ENCODE data around the gene KDM2B. TPM values are rescaled to one million over a fixed set of nuclear protein-coding genes. Genes with fewer than 3 reads are reported as not detected.
A peak's percentile ranks its signal among the peaks of the same experiment; 100 is the strongest.

Gene KDM2B
- total and polyA plus RNA-seq, 10 of the 15 experiments (the other 5 are each of a cell fraction or from before 2014, with no cell fraction given) = 13.6 to 124 (median 40.4) TPM

GRCh38 chr12:121580959-121581685 is at the start of gene KDM2B (continued):
- TF ChIP-seq CREB1 (IDR thresholded peaks at IDR 0.05; ENCODE audit: low read depth) (0 out of 2 replicates have a peak, but pooled peaks have one; percentile 21), STAT3 (IDR thresholded peaks at IDR 0.05; ENCODE audit: low read depth, low read length) (no peak), EGR1 (IDR thresholded peaks at IDR 0.05; ENCODE audit: borderline replicate concordance in 1 of 2, low read depth in 2 of 2, low read length in 2 of 2) (0 out of 3 replicates have a peak, but pooled peaks of 1 of the 2 experiments have one; percentile 16), CBX5 (IDR thresholded peaks at IDR 0.05; ENCODE audit: low read depth) (no peak), YBX1 (IDR thresholded peaks at IDR 0.05) (no peak), POLR2AphosphoS5 (IDR thresholded peaks at IDR 0.05; ENCODE audit: low read length) (no peak), MYB (IDR thresholded peaks at IDR 0.05; ENCODE audit: borderline replicate concordance, low read depth, low read length) (no peak), RAD21 (IDR thresholded peaks at IDR 0.05; ENCODE audit: insufficient read depth, low read depth, low read length) (0 out of 2 replicates have a peak, but pooled peaks have one; percentile 9), YY1 (IDR thresholded peaks at IDR 0.05; ENCODE audit: low read depth, low read length) (no peak), JUNB (IDR thresholded peaks at IDR 0.05) (no peak), IKZF1 (conservative IDR thresholded peaks at IDR 0.05) (no peak), DPF2 (IDR thresholded peaks at IDR 0.05) (no peak), GABPA (IDR thresholded peaks at IDR 0.05; ENCODE audit: low read depth) (0 out of 2 replicates have a peak, but pooled peaks have one; percentile 39), ZBTB33 (IDR thresholded peaks at IDR 0.05) (peak; percentile 76), RELA (IDR thresholded peaks at IDR 0.05; ENCODE audit: borderline replicate concordance, partially characterized antibody) (no peak), SIN3A (IDR thresholded peaks at IDR 0.05; ENCODE audit: low read depth, low read length) (peak; percentile 40; the same call in 1 of the 2 replicates)
- TF ChIP-seq, protein P1, sequence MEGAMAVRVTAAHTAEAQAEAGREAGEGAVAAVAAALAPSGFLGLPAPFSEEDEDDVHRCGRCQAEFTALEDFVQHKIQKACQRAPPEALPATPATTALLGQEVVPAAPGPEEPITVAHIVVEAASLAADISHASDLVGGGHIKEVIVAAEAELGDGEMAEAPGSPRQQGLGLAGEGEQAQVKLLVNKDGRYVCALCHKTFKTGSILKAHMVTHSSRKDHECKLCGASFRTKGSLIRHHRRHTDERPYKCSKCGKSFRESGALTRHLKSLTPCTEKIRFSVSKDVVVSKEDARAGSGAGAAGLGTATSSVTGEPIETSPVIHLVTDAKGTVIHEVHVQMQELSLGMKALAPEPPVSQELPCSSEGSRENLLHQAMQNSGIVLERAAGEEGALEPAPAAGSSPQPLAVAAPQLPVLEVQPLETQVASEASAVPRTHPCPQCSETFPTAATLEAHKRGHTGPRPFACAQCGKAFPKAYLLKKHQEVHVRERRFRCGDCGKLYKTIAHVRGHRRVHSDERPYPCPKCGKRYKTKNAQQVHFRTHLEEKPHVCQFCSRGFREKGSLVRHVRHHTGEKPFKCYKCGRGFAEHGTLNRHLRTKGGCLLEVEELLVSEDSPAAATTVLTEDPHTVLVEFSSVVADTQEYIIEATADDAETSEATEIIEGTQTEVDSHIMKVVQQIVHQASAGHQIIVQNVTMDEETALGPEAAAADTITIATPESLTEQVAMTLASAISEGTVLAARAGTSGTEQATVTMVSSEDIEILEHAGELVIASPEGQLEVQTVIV (IDR thresholded peaks at IDR 0.05; ENCODE audit: borderline replicate concordance, partially characterized antibody) = no peak
- TF ChIP-seq, protein P2, sequence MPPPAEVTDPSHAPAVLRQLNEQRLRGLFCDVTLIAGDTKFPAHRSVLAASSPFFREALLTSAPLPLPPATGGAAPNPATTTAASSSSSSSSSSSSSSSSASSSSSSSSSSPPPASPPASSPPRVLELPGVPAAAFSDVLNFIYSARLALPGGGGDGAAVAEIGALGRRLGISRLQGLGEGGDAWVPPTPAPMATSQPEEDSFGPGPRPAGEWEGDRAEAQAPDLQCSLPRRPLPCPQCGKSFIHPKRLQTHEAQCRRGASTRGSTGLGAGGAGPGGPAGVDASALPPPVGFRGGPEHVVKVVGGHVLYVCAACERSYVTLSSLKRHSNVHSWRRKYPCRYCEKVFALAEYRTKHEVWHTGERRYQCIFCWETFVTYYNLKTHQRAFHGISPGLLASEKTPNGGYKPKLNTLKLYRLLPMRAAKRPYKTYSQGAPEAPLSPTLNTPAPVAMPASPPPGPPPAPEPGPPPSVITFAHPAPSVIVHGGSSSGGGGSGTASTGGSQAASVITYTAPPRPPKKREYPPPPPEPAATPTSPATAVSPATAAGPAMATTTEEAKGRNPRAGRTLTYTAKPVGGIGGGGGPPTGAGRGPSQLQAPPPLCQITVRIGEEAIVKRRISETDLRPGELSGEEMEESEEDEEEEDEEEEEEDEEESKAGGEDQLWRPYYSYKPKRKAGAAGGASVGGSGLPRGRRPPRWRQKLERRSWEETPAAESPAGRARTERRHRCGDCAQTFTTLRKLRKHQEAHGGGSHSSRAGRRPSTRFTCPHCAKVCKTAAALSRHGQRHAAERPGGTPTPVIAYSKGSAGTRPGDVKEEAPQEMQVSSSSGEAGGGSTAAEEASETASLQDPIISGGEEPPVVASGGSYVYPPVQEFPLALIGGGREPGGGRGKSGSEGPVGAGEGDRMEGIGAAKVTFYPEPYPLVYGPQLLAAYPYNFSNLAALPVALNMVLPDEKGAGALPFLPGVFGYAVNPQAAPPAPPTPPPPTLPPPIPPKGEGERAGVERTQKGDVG (CRISPR knock-in tag; IDR thresholded peaks at IDR 0.05) = no peak
- TF ChIP-seq, protein P3, sequence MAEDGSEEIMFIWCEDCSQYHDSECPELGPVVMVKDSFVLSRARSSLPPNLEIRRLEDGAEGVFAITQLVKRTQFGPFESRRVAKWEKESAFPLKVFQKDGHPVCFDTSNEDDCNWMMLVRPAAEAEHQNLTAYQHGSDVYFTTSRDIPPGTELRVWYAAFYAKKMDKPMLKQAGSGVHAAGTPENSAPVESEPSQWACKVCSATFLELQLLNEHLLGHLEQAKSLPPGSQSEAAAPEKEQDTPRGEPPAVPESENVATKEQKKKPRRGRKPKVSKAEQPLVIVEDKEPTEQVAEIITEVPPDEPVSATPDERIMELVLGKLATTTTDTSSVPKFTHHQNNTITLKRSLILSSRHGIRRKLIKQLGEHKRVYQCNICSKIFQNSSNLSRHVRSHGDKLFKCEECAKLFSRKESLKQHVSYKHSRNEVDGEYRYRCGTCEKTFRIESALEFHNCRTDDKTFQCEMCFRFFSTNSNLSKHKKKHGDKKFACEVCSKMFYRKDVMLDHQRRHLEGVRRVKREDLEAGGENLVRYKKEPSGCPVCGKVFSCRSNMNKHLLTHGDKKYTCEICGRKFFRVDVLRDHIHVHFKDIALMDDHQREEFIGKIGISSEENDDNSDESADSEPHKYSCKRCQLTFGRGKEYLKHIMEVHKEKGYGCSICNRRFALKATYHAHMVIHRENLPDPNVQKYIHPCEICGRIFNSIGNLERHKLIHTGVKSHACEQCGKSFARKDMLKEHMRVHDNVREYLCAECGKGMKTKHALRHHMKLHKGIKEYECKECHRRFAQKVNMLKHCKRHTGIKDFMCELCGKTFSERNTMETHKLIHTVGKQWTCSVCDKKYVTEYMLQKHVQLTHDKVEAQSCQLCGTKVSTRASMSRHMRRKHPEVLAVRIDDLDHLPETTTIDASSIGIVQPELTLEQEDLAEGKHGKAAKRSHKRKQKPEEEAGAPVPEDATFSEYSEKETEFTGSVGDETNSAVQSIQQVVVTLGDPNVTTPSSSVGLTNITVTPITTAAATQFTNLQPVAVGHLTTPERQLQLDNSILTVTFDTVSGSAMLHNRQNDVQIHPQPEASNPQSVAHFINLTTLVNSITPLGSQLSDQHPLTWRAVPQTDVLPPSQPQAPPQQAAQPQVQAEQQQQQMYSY (CRISPR knock-in tag; IDR thresholded peaks at IDR 0.05) = no peak

Measured in GM12878 (cell line).